SK-N-MC (cell line): Measurements from ENCODE around the gene GSTM2.
A peak's percentile ranks its signal among the peaks of the same experiment; 100 is the strongest.

Source experiments
- DNase-seq: peaks from one replicate; pipeline ENCODE4 v3.0.0-alpha.2; 2011; ENCODE audit warnings: low read depth, low spot score
- H3K27ac ChIP-seq: fragments of 200-600 bp; sonication (generic); 2 replicates; pipeline ENCODE4 v1.5.1; 2016; ENCODE audit warnings: mixed run types
- H3K36me3 ChIP-seq: fragments of 200-600 bp; sonication (generic); 2 replicates; pipeline ENCODE4 v1.6.1; 2017; ENCODE audit warnings: antibody characterized with exemption, low read length, mixed read lengths; ENCODE audit not compliant: insufficient read depth
- H3K4me3 ChIP-seq: fragments of 200-600 bp; sonication (generic); 2 replicates; pipeline ENCODE4 v1.5.1; 2016
- H3K9ac ChIP-seq: fragments of 200-600 bp; sonication (generic); 2 replicates; pipeline ENCODE4 v1.8.0; 2017; ENCODE audit warnings: mixed run types, mixed read lengths; ENCODE audit not compliant: insufficient read length
- H3K9me3 ChIP-seq: fragments of 200-600 bp; sonication (generic); 2 replicates; pipeline ENCODE4 v1.6.1; 2017; ENCODE audit warnings: low read depth, mild to moderate bottlenecking, antibody characterized with exemption, low read length, moderate library complexity, mixed read lengths
- EZH2 ChIP-seq: fragments of 200-600 bp; sonication (generic); IDR thresholded peaks from one replicate; pipeline ENCODE4 v1.6.1; 2017; ENCODE audit warnings: antibody characterized with exemption
- FOXP2 ChIP-seq: optimal IDR thresholded peaks from 2 replicates; pipeline ENCODE3; 2011; ENCODE audit warnings: mild to moderate bottlenecking, moderate library complexity; ENCODE audit not compliant: insufficient read depth; ENCODE audit errors: extremely low read length, control extremely low read depth
- POLR2AphosphoS5 ChIP-seq: IDR thresholded peaks from 2 replicates; pipeline ENCODE4 v1.6.1; 2012; ENCODE audit warnings: mild to moderate bottlenecking, low read depth, low read length, borderline replicate concordance

The GSTM2 gene

GRCh38 chr1:109627692-109628399, 40.0 kb upstream of the GSTM2 start:
- Histone ChIP-seq H3K36me3 (peaks cover 44% of the 10 kb centered on the region; the same call in 1 of the 2 replicates), H3K4me3 (no peak overlapping the region), H3K9ac (no peak overlapping the region), H3K9me3 (no peaks in the 10 kb centered on the region), H3K27ac (no peak overlapping the region)
- TF ChIP-seq EZH2: no peak
- DNase-seq: no peak

- no peak overlapping the region for H3K4me3 ChIP-seq
- no peak overlapping the region for H3K27ac ChIP-seq
- no peak for TF ChIP-seq POLR2AphosphoS5
- no peak for TF ChIP-seq FOXP2
- no peak for TF ChIP-seq EZH2
- H3K9ac ChIP-seq: no peak overlapping the region
- DNase-seq: no peak
- peaks cover 44% of the 10 kb centered on the region; the same call in 1 of the 2 replicates for H3K36me3 ChIP-seq
- no peaks in the 10 kb centered on the region for H3K9me3 ChIP-seq
Observed at GRCh38 chr1:109628540-109629321, 39.1 kb upstream of the GSTM2 start.

GRCh38 chr1:109629372-109630030, 38.4 kb upstream of the GSTM2 start:
- Histone ChIP-seq H3K36me3 (peaks cover 44% of the 10 kb centered on the region; the same call in 1 of the 2 replicates), H3K9ac (no peak overlapping the region), H3K4me3 (no peak overlapping the region), H3K27ac (no peak overlapping the region), H3K9me3 (no peaks in the 10 kb centered on the region)
- no peak for DNase-seq
- TF ChIP-seq FOXP2 (no peak), EZH2 (no peak), POLR2AphosphoS5 (no peak)

- H3K27ac ChIP-seq: no peak overlapping the region
- H3K9ac ChIP-seq: no peak overlapping the region
- H3K9me3 ChIP-seq: no peaks in the 10 kb centered on the region
- peaks cover 44% of the 10 kb centered on the region; the same call in 1 of the 2 replicates for H3K36me3 ChIP-seq
- no peak for DNase-seq
- TF ChIP-seq EZH2 (no peak), FOXP2 (no peak), POLR2AphosphoS5 (no peak)
- no peak overlapping the region for H3K4me3 ChIP-seq
Observed at GRCh38 chr1:109630081-109630897, 37.6 kb upstream of the GSTM2 start.

DNA sequence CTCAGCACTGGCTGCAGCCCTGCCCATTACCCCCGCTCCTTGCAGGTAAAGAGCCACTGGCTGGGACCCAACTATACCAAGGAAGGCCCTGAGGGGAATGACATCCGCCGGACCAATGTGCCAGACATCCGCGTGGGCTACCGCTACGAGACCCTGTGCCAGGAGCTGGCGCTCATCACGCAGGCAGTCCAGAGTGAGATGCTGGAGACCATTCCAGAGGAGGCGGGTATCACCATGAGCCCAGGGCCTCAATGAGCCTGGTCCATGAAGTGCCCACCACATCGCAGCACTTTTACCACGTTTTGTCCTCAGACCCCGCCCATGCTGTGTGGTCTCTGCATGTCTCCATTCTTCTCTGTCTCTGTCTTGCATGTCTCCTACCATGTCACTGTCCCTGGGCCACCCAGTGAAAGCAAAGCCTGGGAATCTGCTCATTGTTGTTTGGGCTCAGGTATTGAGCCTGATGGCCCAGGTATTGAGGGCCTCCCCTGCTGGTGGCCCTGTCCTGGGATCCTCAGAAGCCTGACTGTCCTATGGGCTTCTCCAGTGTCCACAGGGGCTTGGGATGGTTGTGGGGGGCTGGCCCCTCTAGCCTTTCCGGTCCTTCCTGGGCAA, 36.9 kb upstream of the GSTM2 start:
- DNase-seq: no peak
- no peak for TF ChIP-seq EZH2
- TF ChIP-seq POLR2AphosphoS5: no peak
- no peak overlapping the region for H3K27ac ChIP-seq

GRCh38 chr1:109631513-109632505, 36.0 kb upstream of the GSTM2 start:
- peaks cover 41% of the 10 kb centered on the region; the same call in 1 of the 2 replicates for H3K36me3 ChIP-seq
- no peak overlapping the region for H3K27ac ChIP-seq
- H3K9ac ChIP-seq: no peak overlapping the region
- TF ChIP-seq FOXP2 (no peak), POLR2AphosphoS5 (no peak), EZH2 (no peak)
- no peaks in the 10 kb centered on the region for H3K9me3 ChIP-seq
- DNase-seq: no peak
- no peak overlapping the region for H3K4me3 ChIP-seq

More for the DNA sequence above, 36.9 kb upstream of the GSTM2 start:
- no peak overlapping the region for H3K9ac ChIP-seq
- peaks cover 44% of the 10 kb centered on the region; the same call in 1 of the 2 replicates for H3K36me3 ChIP-seq
- no peaks in the 10 kb centered on the region for H3K9me3 ChIP-seq
- no peak overlapping the region for H3K4me3 ChIP-seq

- no peak for TF ChIP-seq POLR2AphosphoS5
- TF ChIP-seq EZH2: no peak
- no peak for TF ChIP-seq FOXP2
- Histone ChIP-seq H3K9me3 (no peaks in the 10 kb centered on the region), H3K36me3 (peaks cover 36% of the 10 kb centered on the region; the same call in 1 of the 2 replicates), H3K27ac (0 out of 2 replicates have a peak overlapping the region, but pooled peaks have one; percentile 12), H3K4me3 (no peak overlapping the region), H3K9ac (no peak overlapping the region)
- DNase-seq: no peak
Observed at GRCh38 chr1:109632671-109633346, 35.0 kb upstream of the GSTM2 start.
